Measurements from ENCODE around the gene INKA2.

GRCh38 chr1:111734856-111735255, 4.3 kb downstream of the INKA2 start:
- TF ChIP-seq CTCF (IDR thresholded peaks at IDR 0.05) (no peak), POLR2A (IDR thresholded peaks at IDR 0.05) (no peak)
